Nucleus accumbens (tissue), 56 donors: ENCODE results near the gene ASB7.
"Not testable (repeated sequence)": the region's sequence is repeated elsewhere in the genome, so short reads cannot be mapped to it uniquely, and the experiment has no call there.

ENCODE experiments used
- DNase-seq, 56 donors: peaks; one replicate each; lab custom pipeline; 2025; lab: John Stamatoyannopoulos, UW

The ASB7 gene

GRCh38 chr15:100645671-100646070 lies 43.3 kb downstream of the ASB7 start:
- DNase-seq = no peak

- no peak for DNase-seq
Observed at GRCh38 chr15:100648951-100649350, 46.6 kb downstream of the ASB7 start.

- no peak for DNase-seq
Observed at GRCh38 chr15:100650685-100651084, 48.3 kb downstream of the ASB7 start.

- DNase-seq = no peak
Observed at GRCh38 chr15:100651253-100651652, 48.9 kb downstream of the ASB7 start.

- DNase-seq = no peak
Observed at GRCh38 chr15:100652116-100652515, 49.7 kb downstream of the ASB7 start.

GRCh38 chr15:100653608-100654007 lies 51.2 kb downstream of the ASB7 start:
- no peak for DNase-seq

GRCh38 chr15:100658895-100659294 lies 56.5 kb downstream of the ASB7 start:
- DNase-seq = no peak

- peak in 1 of 56 donors; percentile 10 for DNase-seq
Observed at GRCh38 chr15:100661156-100661555, 58.8 kb downstream of the ASB7 start.

GRCh38 chr15:100663086-100663914 lies 60.9 kb downstream of the ASB7 start:
- no peak for DNase-seq

GRCh38 chr15:100663915-100664281 lies 61.5 kb downstream of the ASB7 start:
- no peak for DNase-seq

- no peak for DNase-seq
Observed at GRCh38 chr15:100665570-100665969, 63.2 kb downstream of the ASB7 start.

- DNase-seq = no peak
Observed at GRCh38 chr15:100667405-100668347, 65.3 kb downstream of the ASB7 start.

- DNase-seq = no peak
Observed at GRCh38 chr15:100668348-100668745, 66.0 kb downstream of the ASB7 start.

GRCh38 chr15:100669260-100669659 lies 66.9 kb downstream of the ASB7 start:
- DNase-seq = no peak

- DNase-seq = no peak
Observed at GRCh38 chr15:100670505-100671021, 68.2 kb downstream of the ASB7 start.

GRCh38 chr15:100671124-100671680 lies 68.8 kb downstream of the ASB7 start:
- DNase-seq = no peak

- peak in 1 of 56 donors; percentile 14 for DNase-seq
Observed at GRCh38 chr15:100671858-100672543, 69.6 kb downstream of the ASB7 start.

GRCh38 chr15:100672959-100673358 lies 70.6 kb downstream of the ASB7 start:
- DNase-seq = no peak

- DNase-seq = not testable (repeated sequence)
Observed at GRCh38 chr15:100679151-100679550, 76.8 kb downstream of the ASB7 start.

GRCh38 chr15:100680726-100681125 lies 78.3 kb downstream of the ASB7 start:
- DNase-seq = no peak
